GM18867 (cell line): ENCODE measurements around the gene UGT1A10.
"Not testable (repeated sequence)": the region's sequence is repeated elsewhere in the genome, so short reads cannot be mapped to it uniquely, and the experiment has no call there.

Source experiments
- ATAC-seq: cut with Tn5 transposase; IDR thresholded peaks from one replicate; pipeline ENCODE4 v1.9.1; 2021; ENCODE audit warnings: mild to moderate bottlenecking, moderate library complexity; ENCODE audit not compliant: unreplicated experiment

The UGT1A10 gene

DNA sequence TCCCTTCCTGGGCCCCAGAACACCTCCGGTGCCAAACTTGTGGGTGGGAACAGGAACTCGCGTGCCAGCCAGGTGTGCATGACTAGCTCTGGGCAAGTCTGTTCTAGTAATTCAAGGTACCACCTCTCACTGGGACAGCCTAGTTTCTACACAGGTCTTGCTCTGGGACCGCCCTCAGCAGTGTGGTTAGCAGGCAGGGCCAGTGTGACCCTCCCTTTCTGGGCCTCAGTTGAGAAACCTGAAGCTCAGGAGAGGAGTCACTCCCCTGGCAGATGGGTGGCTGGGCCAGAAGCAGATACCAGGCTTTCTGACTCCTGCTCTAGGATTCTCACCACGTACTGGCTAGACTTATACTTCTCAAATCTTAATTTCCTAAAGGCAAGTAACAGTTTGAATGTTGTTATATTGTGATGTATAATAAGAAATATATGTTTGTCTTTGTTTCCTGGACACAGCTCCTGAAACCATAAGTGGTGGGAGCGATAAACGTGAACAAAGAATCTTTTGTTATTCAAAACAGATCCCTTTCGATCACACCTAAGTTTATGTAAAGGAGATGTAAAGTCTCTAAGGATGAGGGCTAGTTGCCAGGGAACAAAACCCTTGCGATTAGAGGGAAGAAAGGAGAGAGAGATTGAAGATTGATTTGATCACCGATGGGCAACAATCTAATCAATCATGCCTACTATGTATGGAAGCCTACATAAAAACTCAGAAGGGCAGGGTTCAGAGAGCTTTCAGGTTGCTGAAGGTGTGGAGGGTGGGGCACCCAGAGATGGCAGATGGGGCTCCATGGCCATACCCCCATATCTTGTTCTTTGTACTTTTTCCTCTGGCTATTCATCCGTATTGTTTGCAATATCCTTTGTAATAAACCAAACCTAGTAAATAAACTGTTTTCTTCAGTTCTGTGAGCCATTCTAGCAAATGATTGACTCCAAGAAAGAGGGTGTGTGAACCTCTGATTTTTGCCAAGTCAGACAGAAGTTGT, 55.5 kb downstream of the UGT1A10 start:
- no peak for ATAC-seq

DNA sequence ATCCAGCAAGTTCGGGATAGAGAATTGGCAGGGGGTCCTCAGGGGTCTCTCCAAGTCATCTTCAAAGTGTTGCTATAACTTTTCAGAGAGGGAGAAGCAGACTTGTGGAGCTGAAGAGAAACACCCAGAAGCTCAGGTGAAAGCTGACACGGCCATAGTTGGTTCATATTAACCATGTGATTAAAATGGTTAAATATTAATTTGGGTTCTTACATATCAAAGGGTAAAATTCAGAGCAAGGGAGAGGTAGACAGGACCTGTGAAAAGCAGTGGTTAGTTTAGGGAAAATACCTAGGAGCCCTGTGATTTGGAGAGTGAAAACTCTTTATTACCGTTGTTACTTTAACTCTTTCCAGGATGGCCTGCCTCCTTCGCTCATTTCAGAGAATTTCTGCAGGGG, 56.4 kb downstream of the UGT1A10 start, which contains the start of gene UGT1A6:
Gene UGT1A6 (plus strand): TSS at position 243 of the 400 bp plus-strand sequence. CDS start 115 bp downstream, at position 358.
- ATAC-seq = no peak

DNA sequence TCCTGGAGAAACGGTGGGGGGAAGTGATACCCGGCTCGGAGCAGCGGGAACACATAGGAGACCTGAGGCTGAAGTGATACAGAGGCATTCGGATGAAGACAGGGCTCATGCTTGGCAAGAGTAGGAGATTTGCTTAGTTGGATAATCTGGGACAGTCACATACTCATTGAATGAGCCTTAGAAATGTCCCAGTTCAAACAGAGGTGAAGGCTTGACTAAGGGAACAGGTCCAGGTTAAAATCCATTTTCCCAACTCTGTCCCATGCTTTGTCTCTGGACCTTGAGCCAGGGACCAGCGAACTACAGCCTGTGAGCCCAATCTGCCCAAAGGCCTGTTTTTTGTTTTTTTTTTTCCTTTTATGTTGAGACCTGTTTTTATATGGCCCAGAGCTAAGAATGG, 57.7 kb downstream of the UGT1A10 start:
- no peak for ATAC-seq

DNA sequence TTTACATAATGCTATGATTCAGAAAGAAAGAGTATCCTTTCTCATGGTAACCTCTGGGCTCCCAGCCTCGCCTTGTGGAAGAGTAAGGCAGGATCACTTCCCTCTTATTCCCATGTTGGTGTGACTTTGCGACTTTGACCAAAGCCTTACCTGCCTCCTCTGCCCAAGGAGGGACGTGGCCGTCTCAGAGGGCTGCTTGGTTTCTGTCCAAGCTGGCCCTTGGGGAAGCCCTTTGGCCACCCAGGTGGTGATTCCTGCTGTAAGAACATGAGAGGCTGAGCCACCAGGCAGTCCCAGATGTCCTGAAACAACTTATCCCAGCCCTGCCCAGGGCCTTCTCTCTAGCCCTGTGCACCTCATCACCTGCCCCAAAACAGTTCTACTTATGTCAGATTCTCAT, 62.5 kb downstream of the UGT1A10 start:
- no peak for ATAC-seq

DNA sequence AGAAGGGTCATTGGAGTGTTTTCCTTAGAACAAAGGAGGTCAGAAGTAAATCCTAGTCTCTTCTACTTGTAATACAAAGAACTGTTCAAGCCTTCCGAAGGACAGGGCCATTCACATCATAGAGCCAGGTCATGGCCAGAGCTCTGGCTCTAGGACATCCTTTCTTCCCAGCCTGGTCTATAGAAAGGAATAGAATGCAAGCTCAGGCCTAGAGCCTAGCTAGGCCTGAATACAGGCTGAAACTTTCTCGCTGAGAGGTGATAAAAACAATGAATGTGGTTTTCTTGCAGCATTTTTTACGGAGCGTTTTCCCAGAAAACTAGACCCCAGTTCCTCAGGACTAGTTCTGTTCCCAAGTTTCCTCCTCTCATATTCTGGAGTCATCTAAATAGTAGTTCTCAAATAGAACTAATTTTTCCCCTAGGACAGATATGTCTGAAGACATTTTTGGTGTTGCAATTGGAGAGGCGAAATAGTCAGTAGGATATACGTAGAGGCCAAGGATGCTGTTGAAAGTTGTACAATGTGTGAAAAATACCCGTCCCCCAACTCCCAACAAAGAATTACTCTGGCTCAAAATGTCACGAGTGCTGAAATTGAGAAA, 63.3 kb downstream of the UGT1A10 start:
- ATAC-seq = no peak

DNA sequence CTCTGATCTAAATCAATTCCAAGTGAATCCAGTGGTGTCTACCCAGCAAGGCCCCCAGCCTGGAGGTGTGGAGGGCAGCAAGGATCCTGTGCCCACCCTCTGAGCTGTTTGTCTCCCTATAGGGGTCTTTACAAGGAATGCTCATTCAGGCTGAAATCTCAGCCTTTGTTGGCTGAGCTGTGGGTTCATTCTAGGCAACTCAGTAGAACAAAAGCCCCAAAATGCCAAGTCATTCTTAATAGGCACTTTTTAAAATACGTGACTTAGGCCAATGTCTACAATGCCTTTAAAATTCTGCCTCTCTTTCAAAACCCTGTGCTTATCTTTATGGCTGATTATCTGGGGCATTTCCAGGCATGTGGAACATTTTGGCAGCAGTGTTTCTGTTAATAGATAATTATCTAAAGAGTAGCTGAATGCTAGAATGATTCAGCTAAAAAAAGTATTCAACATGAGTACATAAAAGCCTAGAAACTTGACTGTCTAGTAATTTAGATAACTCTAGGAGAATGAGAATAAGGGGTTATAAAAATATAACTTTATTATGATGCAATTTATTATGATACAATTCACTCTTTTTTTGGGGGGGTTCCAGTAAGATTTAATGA, 63.9 kb downstream of the UGT1A10 start:
- ATAC-seq = no peak

DNA sequence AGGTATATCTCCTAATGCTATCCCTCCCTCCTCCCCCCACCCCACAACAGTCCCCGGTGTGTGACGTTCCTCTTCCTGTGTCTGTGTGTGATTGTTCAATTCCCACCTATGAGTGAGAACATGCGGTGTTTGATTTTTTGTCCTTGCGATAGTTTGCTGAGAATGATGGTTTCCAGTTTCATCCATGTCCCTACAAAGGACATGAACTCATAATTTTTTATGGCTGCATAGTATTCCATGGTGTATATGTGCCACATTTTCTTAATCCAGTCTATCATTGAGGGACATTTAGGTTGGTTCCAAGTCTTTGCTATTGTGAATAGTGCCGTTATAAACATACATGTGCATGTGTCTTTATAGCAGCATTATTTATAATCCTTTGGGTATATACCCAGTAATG, 64.6 kb downstream of the UGT1A10 start:
- not testable (repeated sequence) for ATAC-seq

DNA sequence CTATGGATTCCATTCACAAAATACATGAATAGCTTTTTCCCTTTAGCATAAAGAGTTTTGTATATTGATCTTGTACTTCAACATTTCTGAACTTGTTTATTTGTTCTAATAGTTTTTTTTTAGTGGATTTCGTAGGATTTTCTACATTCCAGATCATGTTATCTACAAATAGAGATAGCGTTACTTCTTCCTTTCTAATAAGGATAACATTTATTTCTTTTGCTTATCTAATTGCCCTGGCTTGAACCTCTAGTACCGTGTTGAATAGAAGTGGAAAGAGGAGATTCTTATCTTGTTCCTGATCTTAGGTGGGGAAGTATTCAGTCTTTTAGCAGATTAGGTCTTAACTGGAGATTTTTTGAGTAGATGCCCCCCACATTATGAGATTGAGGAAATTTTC, 66.0 kb downstream of the UGT1A10 start:
- ATAC-seq = no peak

DNA sequence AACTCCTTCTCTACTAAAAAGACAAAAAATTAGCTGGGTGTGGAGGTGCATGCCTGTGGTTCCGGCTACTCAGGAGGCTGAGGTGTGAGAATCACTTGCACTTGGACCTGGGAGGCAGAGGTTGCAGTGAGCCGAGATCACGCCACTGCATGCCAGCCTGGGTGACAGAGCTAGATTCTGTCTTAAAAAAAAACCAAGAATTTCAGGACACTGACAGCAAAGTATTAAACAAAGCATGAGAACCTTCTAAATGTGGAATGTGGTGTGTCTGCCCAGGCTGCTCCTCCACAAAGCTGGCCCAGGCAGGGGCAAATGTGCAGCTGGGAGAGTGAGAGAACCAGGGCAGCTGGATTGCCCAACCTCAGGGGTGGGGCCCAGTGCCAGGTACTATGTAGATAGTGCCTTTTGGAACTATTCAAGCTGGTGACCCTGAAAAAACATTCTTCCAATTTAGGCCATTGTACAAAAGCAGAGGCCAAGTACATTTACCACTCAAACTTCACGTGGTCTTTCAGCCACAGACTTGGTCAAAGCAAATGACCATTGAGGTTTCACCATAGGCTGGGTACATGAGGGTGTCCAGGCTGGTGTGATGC, 69.8 kb downstream of the UGT1A10 start:
- no peak for ATAC-seq

DNA sequence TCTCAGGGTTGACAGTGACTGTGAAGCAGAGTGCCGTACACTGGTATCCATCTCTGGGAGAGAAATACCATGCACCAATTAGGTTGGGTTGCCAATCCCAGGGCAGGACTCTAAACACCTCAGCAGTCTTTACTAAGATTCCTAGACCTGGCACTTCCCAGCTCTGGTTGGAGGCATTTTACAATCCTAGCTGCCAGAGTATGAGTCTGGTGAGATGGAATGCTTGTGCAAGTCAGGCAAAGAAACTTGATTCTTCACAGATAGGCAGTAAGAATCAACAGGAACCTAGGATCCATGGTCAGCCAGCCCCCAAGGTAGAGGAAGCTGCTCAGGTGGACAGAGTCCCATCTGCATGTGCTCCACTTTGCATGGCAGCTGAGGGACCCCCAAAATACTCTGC, 70.5 kb downstream of the UGT1A10 start:
- no peak for ATAC-seq

DNA sequence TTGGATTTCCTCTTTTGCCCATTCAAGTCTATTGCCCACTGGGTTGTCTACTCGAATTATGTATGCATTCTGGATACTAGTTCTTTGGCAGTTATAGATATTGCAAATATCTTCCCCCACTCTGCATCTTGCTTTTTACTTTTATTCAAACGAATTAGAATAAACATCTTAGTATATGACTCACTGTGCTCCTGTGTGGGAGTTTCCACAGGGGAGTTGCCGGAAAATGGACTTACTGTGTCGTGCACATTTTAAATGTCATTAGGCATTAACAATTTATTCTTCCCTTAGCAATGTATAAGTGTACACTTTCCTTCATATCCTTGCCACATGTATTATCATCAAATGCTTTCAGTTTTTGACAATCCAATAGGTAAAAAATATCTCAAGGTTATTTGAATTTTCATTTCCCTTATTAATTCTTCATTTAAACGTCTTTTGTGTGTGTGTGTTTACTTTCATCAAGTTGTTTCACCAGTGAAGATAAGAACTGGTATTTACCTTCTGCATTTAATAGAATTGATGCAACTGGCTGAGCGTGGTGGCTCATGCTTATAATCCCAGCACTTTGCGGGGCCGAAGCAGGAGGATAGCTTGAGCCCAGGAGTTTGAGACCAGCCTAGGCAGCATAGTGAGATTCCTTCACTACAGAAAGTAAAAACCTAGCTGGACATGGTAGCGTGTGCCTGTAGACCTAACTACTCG, 71.8 kb downstream of the UGT1A10 start:
- no peak for ATAC-seq

DNA sequence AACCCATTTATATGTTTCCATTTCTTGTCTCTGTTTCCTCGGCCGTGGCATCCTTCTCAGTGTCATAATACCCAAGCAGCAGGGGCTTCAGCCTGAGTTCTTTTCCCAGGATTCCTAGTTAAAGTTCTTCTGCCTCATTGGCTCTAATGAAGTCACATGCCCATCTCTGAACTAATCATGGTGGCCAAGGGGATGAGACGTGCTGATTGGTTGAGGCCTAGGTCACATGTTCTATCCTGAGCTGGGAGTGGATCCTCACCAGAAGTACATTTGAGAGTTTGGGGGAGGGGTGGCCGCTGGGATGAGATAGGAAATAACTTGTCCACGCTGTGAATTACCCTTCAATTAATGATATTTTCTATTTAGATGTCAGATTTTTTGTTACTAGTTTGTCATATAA, 72.7 kb downstream of the UGT1A10 start:
- ATAC-seq = no peak

DNA sequence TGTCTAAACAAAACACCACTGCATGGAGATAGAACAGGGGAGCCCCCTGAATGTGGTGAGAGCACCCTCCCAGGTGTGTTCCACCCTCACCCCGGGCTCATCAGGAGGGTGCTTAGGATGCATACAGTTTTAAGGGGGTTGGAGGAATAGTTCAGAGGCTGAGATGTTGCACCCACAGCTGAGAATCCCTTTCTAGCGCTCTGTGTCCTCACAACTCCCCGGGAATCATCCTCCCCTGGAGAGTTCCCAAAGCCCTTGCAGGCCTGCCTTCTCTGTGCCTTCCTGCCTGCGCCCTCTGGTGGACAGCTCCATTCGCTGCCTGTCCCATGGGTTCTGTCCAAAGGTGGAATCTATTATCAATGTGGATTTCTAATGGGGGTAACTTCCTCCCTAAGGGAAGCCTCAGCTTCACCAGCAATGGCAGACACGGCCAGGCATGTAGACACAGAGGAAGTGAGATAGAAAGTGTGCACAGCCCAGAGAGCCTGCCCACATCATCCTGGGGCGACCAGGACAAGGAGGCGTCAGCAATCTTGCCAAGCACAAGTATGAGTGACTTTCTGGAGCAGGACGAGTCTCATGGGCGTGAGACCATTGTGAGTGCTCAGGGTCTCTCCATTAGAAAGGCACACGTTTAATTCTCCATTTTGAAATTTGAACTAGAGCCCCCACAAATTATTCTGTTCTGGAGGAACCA, 75.2 kb downstream of the UGT1A10 start:
- ATAC-seq = peak; percentile 57

DNA sequence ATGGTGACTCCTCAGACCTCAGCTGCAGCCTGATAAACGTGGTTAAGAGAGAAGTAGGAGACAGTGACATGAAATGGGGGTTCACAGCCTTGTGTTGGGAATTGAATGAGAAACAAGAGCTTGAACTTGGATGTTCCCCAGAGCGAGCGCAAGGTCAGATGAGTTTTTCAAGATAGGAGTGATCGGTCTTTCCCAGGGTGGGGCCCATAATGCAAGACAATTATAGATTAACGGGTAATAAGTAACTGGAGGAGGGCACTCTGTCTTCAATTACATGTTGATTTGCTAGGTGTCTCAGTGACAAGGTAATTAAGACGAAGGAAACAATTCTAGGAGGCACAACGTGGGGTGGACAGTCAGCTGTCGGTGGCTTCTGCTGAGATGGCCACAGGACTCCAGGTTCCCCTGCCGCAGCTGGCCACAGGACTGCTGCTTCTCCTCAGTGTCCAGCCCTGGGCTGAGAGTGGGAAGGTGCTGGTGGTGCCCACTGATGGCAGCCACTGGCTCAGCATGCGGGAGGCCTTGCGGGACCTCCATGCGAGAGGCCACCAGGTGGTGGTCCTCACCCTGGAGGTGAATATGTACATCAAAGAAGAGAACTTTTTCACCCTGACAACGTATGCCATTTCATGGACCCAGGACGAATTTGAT, 76.5 kb downstream of the UGT1A10 start, which contains the start of gene UGT1A5:
Gene UGT1A5 (plus strand): TSS at position 297 of the 651 bp plus-strand sequence. CDS start 85 bp downstream, at position 382.
- ATAC-seq = no peak

DNA sequence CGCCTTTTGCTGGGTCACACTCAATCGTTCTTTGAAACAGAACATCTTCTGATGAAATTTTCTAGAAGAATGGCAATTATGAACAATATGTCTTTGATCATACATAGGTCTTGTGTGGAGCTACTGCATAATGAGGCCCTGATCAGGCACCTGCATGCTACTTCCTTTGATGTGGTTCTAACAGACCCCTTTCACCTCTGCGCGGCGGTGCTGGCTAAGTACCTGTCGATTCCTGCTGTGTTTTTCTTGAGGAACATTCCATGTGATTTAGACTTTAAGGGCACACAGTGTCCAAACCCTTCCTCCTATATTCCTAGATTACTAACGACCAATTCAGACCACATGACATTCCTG, 77.0 kb downstream of the UGT1A10 start:
- ATAC-seq = no peak

DNA sequence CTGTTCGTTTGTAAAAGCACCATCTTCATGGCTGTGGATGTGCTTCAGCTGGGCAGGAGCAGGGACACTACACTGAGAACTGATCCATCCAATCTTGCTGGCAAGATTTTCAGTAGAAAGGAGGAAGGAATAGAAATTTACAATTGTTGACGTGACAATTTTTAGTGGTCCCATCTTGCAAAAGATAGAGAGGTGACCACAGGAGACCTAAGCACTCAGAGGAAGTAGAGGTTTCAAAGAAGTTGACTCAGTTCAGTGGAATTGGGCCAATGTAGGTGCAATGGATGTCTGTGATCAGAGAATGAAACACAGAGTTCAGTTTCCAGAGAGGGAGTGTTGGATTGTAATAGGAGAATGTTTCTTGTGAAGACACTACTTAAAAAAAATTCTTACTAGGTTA, 77.9 kb downstream of the UGT1A10 start:
- ATAC-seq = no peak

DNA sequence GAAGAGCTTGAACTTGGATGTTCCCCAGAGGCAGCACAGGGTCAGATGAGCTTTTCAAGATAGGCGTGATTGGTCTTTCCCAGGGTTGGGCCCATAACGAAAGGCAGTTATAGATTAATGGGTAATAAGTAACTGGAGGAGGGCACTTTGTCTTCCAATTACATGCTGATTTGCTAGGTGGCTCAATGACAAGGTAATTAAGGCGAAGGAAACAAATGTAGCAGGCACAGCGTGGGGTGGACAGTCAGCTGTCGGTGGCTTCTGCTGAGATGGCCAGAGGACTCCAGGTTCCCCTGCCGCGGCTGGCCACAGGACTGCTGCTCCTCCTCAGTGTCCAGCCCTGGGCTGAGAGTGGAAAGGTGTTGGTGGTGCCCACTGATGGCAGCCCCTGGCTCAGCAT, 82.3 kb downstream of the UGT1A10 start, which contains the start of gene UGT1A4:
Gene UGT1A4 (plus strand): TSS at position 185 of the 400 bp plus-strand sequence. CDS start 85 bp downstream, at position 270.
- ATAC-seq = no peak

DNA sequence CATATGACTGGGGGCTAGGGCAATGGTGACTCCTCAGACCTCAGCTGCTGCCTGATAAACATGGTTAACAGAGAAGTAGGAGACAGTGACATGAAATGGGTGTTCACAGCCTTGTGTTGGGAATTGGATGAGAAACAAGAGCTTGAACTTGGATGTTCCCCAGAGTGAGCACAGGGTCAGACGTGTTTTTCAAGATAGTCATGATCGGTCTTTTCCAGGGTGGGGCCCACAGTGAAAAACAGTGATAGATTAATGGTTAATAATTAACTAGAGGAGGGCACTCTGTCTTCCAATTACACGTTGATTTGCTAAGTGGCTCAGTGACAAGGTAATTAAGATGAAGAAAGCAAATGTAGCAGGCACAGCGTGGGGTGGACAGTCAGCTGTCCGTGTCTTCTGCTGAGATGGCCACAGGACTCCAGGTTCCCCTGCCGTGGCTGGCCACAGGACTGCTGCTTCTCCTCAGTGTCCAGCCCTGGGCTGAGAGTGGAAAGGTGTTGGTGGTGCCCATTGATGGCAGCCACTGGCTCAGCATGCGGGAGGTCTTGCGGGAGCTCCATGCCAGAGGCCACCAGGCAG, 92.6 kb downstream of the UGT1A10 start, which contains the start of gene UGT1A3:
Gene UGT1A3 (plus strand): TSS at position 320 of the 579 bp plus-strand sequence. CDS start 85 bp downstream, at position 405.
- ATAC-seq = no peak
